Natural killer cell treated with Interleukin-12 subunit alpha and Interleukin-12 subunit beta and Interleukin-15 and Interleukin-18, amount 100 ng/mL, for 72 hours (primary cell): Measurements from ENCODE around the gene MRPL55. TPM values are rescaled to one million over a fixed set of nuclear protein-coding genes. Genes with fewer than 3 reads are reported as not detected.

Experiments used
- ATAC-seq, 2 donors: fragments of 150-1000 bp; cut with Tn5 transposase in 1 of 2; sonication (Bioruptor Pico), chemical (Tn5 transposase) in 1 of 2; 2 replicates each; pipeline ENCODE4 v1.10.0; 2021
- DNase-seq: peaks from one replicate; pipeline ENCODE4 v3.0.0; 2022; ENCODE audit warnings: low spot score
- H3K27ac Mint-ChIP-seq, 2 donors: 1 replicate in 1 of 2; 2 replicates in 1 of 2; pipeline ENCODE4 v1.8.0; 2022; ENCODE audit warnings: mixed read lengths in 2 of 2, mild to moderate bottlenecking in 1 of 2, moderate library complexity in 1 of 2
- H3K27me3 Mint-ChIP-seq, 2 donors: 1 replicate in 1 of 2; 2 replicates in 1 of 2; pipeline ENCODE4 v1.8.0; 2022; ENCODE audit warnings: mixed read lengths in 2 of 2
- H3K36me3 Mint-ChIP-seq: one replicate; pipeline ENCODE4 v1.8.0; 2022; ENCODE audit warnings: mixed read lengths
- H3K4me1 Mint-ChIP-seq, 2 donors: 1 replicate in 1 of 2; 2 replicates in 1 of 2; pipeline ENCODE4 v1.8.0; 2022; ENCODE audit warnings: low read depth in 2 of 2, mixed read lengths in 2 of 2, mild to moderate bottlenecking in 1 of 2
- H3K4me3 Mint-ChIP-seq: one replicate; pipeline ENCODE4 v1.8.0; 2022; ENCODE audit warnings: mixed read lengths
- H3K9me3 Mint-ChIP-seq: 2 replicates; pipeline ENCODE4 v1.8.0; 2022; ENCODE audit warnings: mixed read lengths
- total RNA-seq, 2 donors: library from RNA; stranded (reverse); gene quantifications; one replicate each; pipeline ENCODE4 v1.2.3, GENCODE V29; 2022

Gene MRPL55
- total RNA-seq, 2 donors from 2014 or later, result 42.5 to 68.8 TPM

- peaks cover 33 to 38% of the 10 kb centered on the region in 2 donors for H3K27me3 Mint-ChIP-seq
- H3K4me1 Mint-ChIP-seq, result peaks cover 5 to 8% of the 10 kb centered on the region in 2 donors
- no peak for ATAC-seq
- no peak overlapping the region for H3K27ac Mint-ChIP-seq
- DNase-seq, result peak; percentile 29
- no peaks in the 10 kb centered on the region for H3K36me3 Mint-ChIP-seq
- no peaks in the 10 kb centered on the region for H3K9me3 Mint-ChIP-seq
- no peak overlapping the region for H3K4me3 Mint-ChIP-seq
Measured at GRCh38 chr1:228058172-228058948, 50.7 kb downstream of the MRPL55 start.

Other genes starting within 250 kb of the MRPL55 start
- under 1 TPM in 1 of 2 donors, not detected in 1; 0.11 TPM for gene WNT9A, start 161.4 kb downstream of the MRPL55 start, total RNA-seq
- not detected for gene WNT3A, start 102.3 kb downstream of the MRPL55 start, total RNA-seq
- 100 to 1,000 TPM; 415 to 503 TPM for gene ARF1, start 26.6 kb downstream of the MRPL55 start, total RNA-seq
- 10 to 100 TPM; 16.4 to 26.7 TPM for gene C1orf35, start 6.0 kb downstream of the MRPL55 start, total RNA-seq
- gene GUK1, start 31.0 kb upstream of the MRPL55 start, total RNA-seq, result 100 to 1,000 TPM; 296 to 329 TPM
- 1 to 10 TPM; 2.1 to 2.2 TPM for gene GJC2, start 40.6 kb upstream of the MRPL55 start, total RNA-seq
- 1 to 10 TPM; 6.8 to 7.9 TPM for gene IBA57, start 56.5 kb upstream of the MRPL55 start, total RNA-seq
- gene OBSCN, start 98.7 kb upstream of the MRPL55 start, total RNA-seq, result 10 to 100 TPM in 1 of 2 donors, 1 to 10 TPM in 1; 6.4 to 12.3 TPM